Uterus (tissue), 4 donors: Measurements from ENCODE around the gene ELOVL7. TPM values are rescaled to one million over a fixed set of nuclear protein-coding genes. Genes with fewer than 3 reads are reported as not detected.

Experiments
- DNase-seq, 2 donors: peaks; one replicate each; pipeline ENCODE4 v3.0.0-alpha.2; 2019 to 2020
- H3K27ac ChIP-seq, 2 donors: fragments of 200-600 bp; sonication (generic); 1 replicate in 1 of 2; 2 replicates in 1 of 2; pipeline ENCODE4 v1.5.1; 2016 to 2018
- H3K27me3 ChIP-seq, 2 donors: fragments of 200-600 bp; sonication (generic); one replicate each; pipeline ENCODE4 v1.5.1; 2018 to 2019; ENCODE audit warnings: control low read depth in 1 of 2
- H3K36me3 ChIP-seq, 2 donors: fragments of 200-600 bp; sonication (generic); one replicate each; pipeline ENCODE4 v1.5.1; 2019; ENCODE audit warnings: control low read depth in 1 of 2
- H3K4me1 ChIP-seq, 2 donors: fragments of 200-600 bp; sonication (generic); one replicate each; pipeline ENCODE4 v1.5.1; 2018 to 2019; ENCODE audit warnings: control low read depth in 1 of 2
- H3K4me3 ChIP-seq, 2 donors: fragments of 200-600 bp; sonication (generic); 1 replicate in 1 of 2; 2 replicates in 1 of 2; pipeline ENCODE4 v1.5.1; 2018 to 2019; ENCODE audit warnings: mild to moderate bottlenecking in 1 of 2
- H3K9me3 ChIP-seq, 2 donors: fragments of 200-600 bp; sonication (generic); one replicate each; pipeline ENCODE4 v1.5.1; 2019; ENCODE audit warnings: control low read depth in 1 of 2
- CTCF ChIP-seq, 4 experiments: fragments of 200-600 bp in 2 of 4; fragments of 450-650 bp in 2 of 4; sonication (generic) in 2 of 4; IDR thresholded peaks; one replicate each; pipeline ENCODE4 v1.5.1; 2016 to 2019; ENCODE audit warnings: antibody characterized with exemption in 4 of 4, mild to moderate bottlenecking in 2 of 4, moderate library complexity in 1 of 4
- POLR2A ChIP-seq, 2 donors: fragments of 450-650 bp; IDR thresholded peaks; one replicate each; pipeline ENCODE4 v1.6.1; 2016; ENCODE audit warnings: antibody characterized with exemption in 2 of 2, mild to moderate bottlenecking in 1 of 2, moderate library complexity in 1 of 2
- intact Hi-C: fragments of 100-400 bp; cut with DNase I; formaldehyde crosslinking; loops from one replicate; pipeline ENCODE4 v1.15.1; 2023; ENCODE audit warnings: low total_unique reads
- total RNA-seq, 4 donors: library from RNA; depleted of rRNA in 3 of 4; stranded (reverse); fragments of >200 nt in 3 of 4; gene quantifications; one replicate each; pipeline versions ENCODE4 v1.1.0 to v1.2.4, GENCODE V29; 2014 to 2023
- donor health status: DM: yes; HTN: yes; CAD: no.

Gene ELOVL7
- total RNA-seq, 4 donors from 2014 or later: 1.3 to 8.2 (median 2.9) TPM

- Histone ChIP-seq H3K4me3 (no peak overlapping the region), H3K27ac (no peak overlapping the region), H3K27me3 (no peaks in the 10 kb centered on the region), H3K36me3 (no peaks in the 10 kb centered on the region), H3K9me3 (no peaks in the 10 kb centered on the region), H3K4me1 (no peaks in the 10 kb centered on the region)
- intact Hi-C loops: no loop called here
- TF ChIP-seq CTCF (IDR thresholded peaks at IDR 0.05) (no peak), POLR2A (IDR thresholded peaks at IDR 0.05) (no peak)
- no peak for DNase-seq
Observed at GRCh38 chr5:60806591-60807243, 37.4 kb downstream of the ELOVL7 start.

- no peak for TF ChIP-seq CTCF (IDR thresholded peaks at IDR 0.05)
- TF ChIP-seq POLR2A (IDR thresholded peaks at IDR 0.05): no peak
- no peaks in the 10 kb centered on the region for H3K36me3 ChIP-seq
- no peak for DNase-seq
- no peak overlapping the region for H3K27ac ChIP-seq
- H3K4me3 ChIP-seq: no peak overlapping the region
- H3K9me3 ChIP-seq: no peaks in the 10 kb centered on the region
- intact Hi-C loops: no loop called here
- H3K27me3 ChIP-seq: no peaks in the 10 kb centered on the region
- no peaks in the 10 kb centered on the region for H3K4me1 ChIP-seq
Observed at GRCh38 chr5:60805463-60805862, 38.6 kb downstream of the ELOVL7 start.

GRCh38 chr5:60803712-60804111 lies 40.4 kb downstream of the ELOVL7 start:
- no peaks in the 10 kb centered on the region for H3K9me3 ChIP-seq
- intact Hi-C loops: no loop called here
- TF ChIP-seq POLR2A (IDR thresholded peaks at IDR 0.05) (no peak), CTCF (IDR thresholded peaks at IDR 0.05) (no peak)

GRCh38 chr5:60802986-60803385 lies 41.1 kb downstream of the ELOVL7 start:
- Histone ChIP-seq H3K9me3 (no peaks in the 10 kb centered on the region), H3K27ac (no peak overlapping the region), H3K4me1 (no peaks in the 10 kb centered on the region), H3K27me3 (no peaks in the 10 kb centered on the region), H3K4me3 (no peak overlapping the region), H3K36me3 (no peaks in the 10 kb centered on the region)
- intact Hi-C loops: no loop called here
- no peak for DNase-seq
- TF ChIP-seq CTCF (IDR thresholded peaks at IDR 0.05): no peak
- TF ChIP-seq POLR2A (IDR thresholded peaks at IDR 0.05): no peak

More at GRCh38 chr5:60803712-60804111, 40.4 kb downstream of the ELOVL7 start:
- no peak for DNase-seq
- Histone ChIP-seq H3K4me3 (no peak overlapping the region), H3K4me1 (no peaks in the 10 kb centered on the region), H3K27me3 (no peaks in the 10 kb centered on the region), H3K36me3 (no peaks in the 10 kb centered on the region), H3K27ac (no peak overlapping the region)

GRCh38 chr5:60802226-60802625 lies 41.8 kb downstream of the ELOVL7 start:
- no peaks in the 10 kb centered on the region for H3K9me3 ChIP-seq
- H3K27me3 ChIP-seq: no peaks in the 10 kb centered on the region
- intact Hi-C loops: no loop called here
- no peak overlapping the region for H3K4me3 ChIP-seq
- no peak for DNase-seq
- no peak for TF ChIP-seq CTCF (IDR thresholded peaks at IDR 0.05)
- no peak for TF ChIP-seq POLR2A (IDR thresholded peaks at IDR 0.05)
- no peaks in the 10 kb centered on the region for H3K4me1 ChIP-seq
- no peak overlapping the region for H3K27ac ChIP-seq
- H3K36me3 ChIP-seq: no peaks in the 10 kb centered on the region
